Smooth muscle cell (in vitro differentiated cells): ENCODE measurements around the gene CRYZL1. TPM values are rescaled to one million over a fixed set of nuclear protein-coding genes. Genes with fewer than 3 reads are reported as not detected.

Source experiments
- DNase-seq: peaks from one replicate; lab custom pipeline; 2025; ENCODE audit not compliant: unreplicated experiment; lab: John Stamatoyannopoulos, UW
- H2AFZ ChIP-seq: fragments of 200-600 bp; sonication (generic); 2 replicates; pipeline ENCODE4 v1.6.0; 2016; ENCODE audit warnings: antibody characterized with exemption, low read depth, mild to moderate bottlenecking
- H3F3A ChIP-seq: fragments of 200-600 bp; sonication (generic); 2 replicates; pipeline ENCODE4 v1.6.0; 2017; ENCODE audit warnings: antibody characterized with exemption, low read depth
- H3K27ac ChIP-seq: fragments of 200-600 bp; sonication (generic); 2 replicates; pipeline ENCODE4 v1.5.1; 2016; ENCODE audit warnings: low read depth, mild to moderate bottlenecking
- H3K27me3 ChIP-seq: fragments of 200-600 bp; sonication (generic); 2 replicates; pipeline ENCODE4 v1.6.1; 2016; ENCODE audit warnings: low read depth, mild to moderate bottlenecking
- H3K36me3 ChIP-seq: fragments of 200-600 bp; sonication (generic); 2 replicates; pipeline ENCODE4 v1.5.1; 2016; ENCODE audit warnings: low read depth
- H3K4me1 ChIP-seq: fragments of 200-600 bp; sonication (generic); 2 replicates; pipeline ENCODE4 v1.5.1; 2016; ENCODE audit warnings: low read depth
- H3K4me2 ChIP-seq: fragments of 200-600 bp; sonication (generic); 2 replicates; pipeline ENCODE4 v1.6.0; 2016; ENCODE audit warnings: mild to moderate bottlenecking
- H3K4me3 ChIP-seq: fragments of 200-600 bp; sonication (generic); 2 replicates; pipeline ENCODE4 v1.5.1; 2016; ENCODE audit warnings: mild to moderate bottlenecking
- H3K79me2 ChIP-seq: fragments of 200-600 bp; sonication (generic); 2 replicates; pipeline ENCODE4 v1.6.0; 2016; ENCODE audit warnings: low read depth, mild to moderate bottlenecking
- H3K9ac ChIP-seq: fragments of 200-600 bp; sonication (generic); 2 replicates; pipeline ENCODE4 v1.6.0; 2016; ENCODE audit warnings: low read depth
- H3K9me3 ChIP-seq: fragments of 200-600 bp; sonication (generic); replicated peaks from 2 replicates; pipeline ENCODE4 v1.5.1; 2016; ENCODE audit warnings: low read depth
- H4K20me1 ChIP-seq: fragments of 200-600 bp; sonication (generic); 2 replicates; pipeline ENCODE4 v1.6.0; 2016; ENCODE audit warnings: low read depth
- CTCF ChIP-seq: fragments of 200-600 bp; sonication (generic); IDR thresholded peaks from 2 replicates; pipeline ENCODE4 v1.5.1; 2017; ENCODE audit warnings: borderline replicate concordance, mild to moderate bottlenecking, antibody characterized with exemption; ENCODE audit not compliant: insufficient read depth, poor library complexity, severe bottlenecking
- WGBS: methylation state at CpG from one replicate; pipeline ENCODE4 v1.1.7; 2016; ENCODE audit warnings: low lambda C conversion rate; 5-methylcytosine and 5-hydroxymethylcytosine counted together
- polyA plus RNA-seq: library from polyadenylated mRNA; unstranded; fragments of >200 nt; fragmentation: Nextera tagmentation; extraction: Ambion mirVana; gene quantifications from 2 replicates; pipeline ENCODE4 v1.2.1, GENCODE V29; 2016
- total RNA-seq: library from RNA; depleted of rRNA; stranded (reverse); fragments of >200 nt; gene quantifications from 2 replicates; pipeline ENCODE4 v1.2.3, GENCODE V29; 2014

Gene CRYZL1
- total and polyA plus RNA-seq, 2 experiments from 2014 or later: 37.7 to 48.3 TPM

- Histone ChIP-seq H3K9me3 (no peaks in the 10 kb centered on the region), H3K79me2 (peaks cover 96% of the 10 kb centered on the region), H4K20me1 (peaks cover 88% of the 10 kb centered on the region), H2AFZ (no peak overlapping the region), H3K9ac (no peak overlapping the region), H3K27ac (no peak overlapping the region), H3K4me2 (no peak overlapping the region), H3K27me3 (no peaks in the 10 kb centered on the region), H3F3A (peaks cover 6% of the 10 kb centered on the region), H3K4me3 (no peak overlapping the region), H3K36me3 (no peaks in the 10 kb centered on the region), H3K4me1 (peaks cover 11% of the 10 kb centered on the region)
- no peak for DNase-seq
- WGBS: 76% methylated on average over 7 of the region's 7 CpGs
- no peak for TF ChIP-seq CTCF
Observed at GRCh38 chr21:33650929-33651509, 9.5 kb upstream of the CRYZL1 start.

GRCh38 chr21:33650230-33650629, 8.7 kb upstream of the CRYZL1 start:
- WGBS: 58% methylated on average over 7 of the region's 7 CpGs
- TF ChIP-seq CTCF: no peak
- Histone ChIP-seq H4K20me1 (peaks cover 88% of the 10 kb centered on the region), H3F3A (peaks cover 6% of the 10 kb centered on the region), H3K4me2 (no peak overlapping the region), H3K9me3 (no peaks in the 10 kb centered on the region), H3K9ac (no peak overlapping the region), H3K27me3 (no peaks in the 10 kb centered on the region), H2AFZ (no peak overlapping the region), H3K27ac (no peak overlapping the region), H3K36me3 (no peaks in the 10 kb centered on the region), H3K4me1 (peaks cover 11% of the 10 kb centered on the region), H3K79me2 (peaks cover 100% of the 10 kb centered on the region), H3K4me3 (no peak overlapping the region)
- no peak for DNase-seq

GRCh38 chr21:33648555-33648954, 7.0 kb upstream of the CRYZL1 start:
- Histone ChIP-seq H3K79me2 (peaks cover 100% of the 10 kb centered on the region), H3K4me1 (peaks cover 23% of the 10 kb centered on the region), H3K9me3 (no peaks in the 10 kb centered on the region), H3K9ac (no peak overlapping the region), H3K27me3 (no peaks in the 10 kb centered on the region), H3K4me2 (no peak overlapping the region), H3K4me3 (no peak overlapping the region), H4K20me1 (peaks cover 90% of the 10 kb centered on the region), H2AFZ (no peak overlapping the region), H3K36me3 (no peaks in the 10 kb centered on the region), H3K27ac (no peak overlapping the region), H3F3A (peaks cover 3% of the 10 kb centered on the region)
- no peak for TF ChIP-seq CTCF
- WGBS: 92% methylated on average over 1 of the region's 1 CpG
- DNase-seq: no peak

- peaks cover 23% of the 10 kb centered on the region for H3K4me1 ChIP-seq
- DNase-seq: no peak
- no peaks in the 10 kb centered on the region for H3K9me3 ChIP-seq
- WGBS: 76% methylated on average over 3 of the region's 3 CpGs
- no peaks in the 10 kb centered on the region for H3K27me3 ChIP-seq
- no peaks in the 10 kb centered on the region for H3K36me3 ChIP-seq
- TF ChIP-seq CTCF: no peak
- H2AFZ ChIP-seq: no peak overlapping the region
- peaks cover 96% of the 10 kb centered on the region for H3K79me2 ChIP-seq
- H3K4me2 ChIP-seq: no peak overlapping the region
- H3F3A ChIP-seq: peaks cover 5% of the 10 kb centered on the region
- no peak overlapping the region for H3K27ac ChIP-seq
- H3K9ac ChIP-seq: no peak overlapping the region
- no peak overlapping the region for H3K4me3 ChIP-seq
- peaks cover 87% of the 10 kb centered on the region for H4K20me1 ChIP-seq
Observed at GRCh38 chr21:33647587-33647986, 6.0 kb upstream of the CRYZL1 start.
